Stimulated activated memory B cell treated with anti-CD40 and anti-IgM and Interleukin-4, amounts not matched to agents 10 μg/mL and 1 μg/mL and 100 μg/mL, for 72 hours (primary cell): ENCODE results near the gene ERCC3.
"Not testable (repeated sequence)": the region's sequence is repeated elsewhere in the genome, so short reads cannot be mapped to it uniquely, and the experiment has no call there.

Experiments
- ATAC-seq: fragments of 150-1000 bp; cut with Tn5 transposase; 2 replicates; pipeline ENCODE4 v1.10.0; 2021
- H3K27ac Mint-ChIP-seq: one replicate; pipeline ENCODE4 v1.8.0; 2022; ENCODE audit warnings: mild to moderate bottlenecking, mixed read lengths
- H3K27me3 Mint-ChIP-seq: one replicate; pipeline ENCODE4 v1.8.0; 2022; ENCODE audit warnings: mixed read lengths
- H3K36me3 Mint-ChIP-seq: one replicate; pipeline ENCODE4 v1.8.0; 2022; ENCODE audit warnings: mixed read lengths
- H3K4me1 Mint-ChIP-seq: one replicate; pipeline ENCODE4 v1.8.0; 2022; ENCODE audit warnings: mixed read lengths
- H3K4me3 Mint-ChIP-seq: one replicate; pipeline ENCODE4 v1.8.0; 2022; ENCODE audit warnings: mild to moderate bottlenecking, moderate library complexity, mixed read lengths
- H3K9me3 Mint-ChIP-seq: one replicate; pipeline ENCODE4 v1.8.0; 2022; ENCODE audit warnings: mixed read lengths

ERCC3 gene

DNA sequence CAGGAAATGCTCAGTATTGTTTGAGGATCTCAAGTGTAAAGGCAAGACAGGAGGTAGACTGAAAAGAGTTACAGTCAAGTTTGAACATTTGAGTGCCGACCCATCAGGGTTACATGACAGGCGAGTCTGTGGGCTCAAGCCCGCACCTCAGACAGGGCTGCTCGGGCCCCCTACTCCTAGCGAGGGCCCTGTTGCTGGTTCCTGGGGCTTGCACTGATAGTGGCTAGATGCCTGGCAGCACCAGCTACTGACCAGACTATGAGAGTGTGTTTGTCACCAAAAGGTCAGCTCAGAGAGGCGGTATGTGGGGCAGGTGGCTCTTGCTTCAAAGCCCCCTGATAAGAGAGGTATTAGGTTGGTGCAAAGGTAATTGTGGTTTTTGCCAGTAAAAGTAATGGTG is 38.2 kb downstream of the ERCC3 start:
- no peaks in the 10 kb centered on the region for H3K4me1 Mint-ChIP-seq
- no peak overlapping the region for H3K27ac Mint-ChIP-seq
- no peak overlapping the region for H3K4me3 Mint-ChIP-seq
- ATAC-seq, result no peak
- no peaks in the 10 kb centered on the region for H3K9me3 Mint-ChIP-seq
- H3K27me3 Mint-ChIP-seq, result no peaks in the 10 kb centered on the region
- peaks cover 72% of the 10 kb centered on the region for H3K36me3 Mint-ChIP-seq

DNA sequence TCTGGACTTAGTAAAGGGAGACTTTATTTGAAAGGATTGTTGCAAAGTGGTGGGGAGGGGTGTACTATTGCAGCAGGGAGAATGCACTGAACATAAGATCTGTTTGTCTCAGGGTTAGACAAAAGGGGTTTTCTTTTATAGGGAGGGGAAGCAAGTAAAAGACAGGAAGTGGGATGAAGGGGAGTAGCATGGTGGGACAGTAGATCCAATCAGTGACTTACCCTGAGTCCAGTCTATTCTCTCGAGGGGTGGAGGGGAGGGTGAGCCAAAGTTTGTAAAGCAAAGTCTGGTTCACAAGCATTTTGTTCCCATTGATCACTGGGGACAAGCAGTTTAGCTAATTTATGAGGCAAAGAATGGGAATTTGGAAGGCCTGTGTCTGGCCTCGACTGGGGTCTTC is 38.8 kb downstream of the ERCC3 start:
- Mint-ChIP-seq H3K27ac (no peak overlapping the region), H3K4me3 (no peak overlapping the region), H3K9me3 (no peaks in the 10 kb centered on the region), H3K36me3 (peaks cover 69% of the 10 kb centered on the region), H3K27me3 (no peaks in the 10 kb centered on the region), H3K4me1 (no peaks in the 10 kb centered on the region)
- ATAC-seq, result no peak

DNA sequence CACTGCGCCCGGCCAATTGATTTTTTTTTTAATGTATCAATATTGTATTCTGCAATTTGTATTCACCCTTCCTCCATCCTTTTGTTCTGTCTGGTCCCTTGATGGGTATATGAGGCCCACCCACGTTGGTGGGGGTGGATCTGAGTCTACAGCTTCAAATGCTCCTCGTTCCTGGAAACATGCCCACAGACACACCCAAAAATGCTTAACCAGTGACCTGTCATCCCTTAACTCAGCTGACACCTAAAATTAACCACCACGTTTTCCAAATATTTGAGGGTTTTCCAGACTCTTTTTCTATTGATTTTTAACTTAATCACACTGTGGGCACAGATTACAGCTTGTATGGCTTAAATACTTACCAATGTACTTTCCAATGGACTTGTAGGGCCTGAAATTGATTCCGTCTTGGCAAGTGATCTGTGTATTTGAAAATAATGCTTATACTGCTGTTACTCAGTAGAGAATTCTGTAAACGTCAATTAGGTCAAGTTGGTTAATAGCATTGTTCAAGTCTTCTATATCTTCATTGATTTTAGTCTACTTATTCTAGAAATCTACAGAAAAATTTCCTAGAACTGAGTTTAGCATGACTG is 39.5 kb downstream of the ERCC3 start:
- H3K4me3 Mint-ChIP-seq, result no peak overlapping the region
- no peaks in the 10 kb centered on the region for H3K27me3 Mint-ChIP-seq
- H3K36me3 Mint-ChIP-seq, result peaks cover 65% of the 10 kb centered on the region
- H3K4me1 Mint-ChIP-seq, result no peaks in the 10 kb centered on the region
- H3K27ac Mint-ChIP-seq, result no peak overlapping the region
- no peak for ATAC-seq
- H3K9me3 Mint-ChIP-seq, result no peaks in the 10 kb centered on the region

DNA sequence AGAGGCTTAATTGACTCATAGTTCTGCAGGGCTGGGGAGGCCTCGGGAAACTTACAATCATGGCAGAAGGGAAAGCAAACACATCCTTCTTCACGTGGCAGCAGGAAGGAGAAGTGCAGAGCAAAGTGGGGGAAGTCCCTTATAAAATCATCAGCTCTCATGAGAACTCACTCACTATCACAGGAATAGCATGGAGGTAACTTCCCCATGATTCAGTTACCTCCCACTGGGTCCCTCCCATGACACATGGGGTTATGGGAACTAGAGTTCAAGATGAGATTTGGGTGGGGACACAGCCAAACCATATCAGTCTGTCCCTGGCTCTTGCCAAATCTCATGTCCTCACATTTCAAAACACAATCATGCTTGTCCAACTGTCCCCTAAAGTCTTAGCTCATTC is 52.8 kb downstream of the ERCC3 start:
- not testable (repeated sequence) for H3K4me3 Mint-ChIP-seq, H3K27me3 Mint-ChIP-seq, ATAC-seq, H3K4me1 Mint-ChIP-seq, H3K27ac Mint-ChIP-seq
- Mint-ChIP-seq H3K36me3 (peaks cover 48% of the 10 kb centered on the region), H3K9me3 (peaks cover 27% of the 10 kb centered on the region)

DNA sequence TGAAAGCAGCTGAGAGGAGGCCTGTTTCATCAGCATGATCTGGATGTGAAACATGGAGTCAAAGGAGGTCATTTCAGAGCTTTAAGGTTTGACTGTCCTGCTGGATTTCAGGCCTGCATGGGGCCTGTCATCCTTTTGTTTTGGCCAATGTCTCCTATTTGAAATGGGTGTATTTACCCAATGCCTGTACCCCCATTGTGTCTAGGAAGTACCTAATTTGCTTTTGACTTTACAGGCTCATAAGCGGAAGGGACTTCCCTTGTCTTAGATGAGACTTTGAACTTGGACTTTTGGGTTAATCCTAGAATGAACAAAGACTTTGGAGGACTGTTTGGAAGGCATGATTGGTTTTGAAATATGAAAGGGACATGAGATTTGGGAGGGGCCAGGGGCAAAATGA is 54.5 kb downstream of the ERCC3 start:
- ATAC-seq, result no peak
- no peaks in the 10 kb centered on the region for H3K4me1 Mint-ChIP-seq
- no peaks in the 10 kb centered on the region for H3K27me3 Mint-ChIP-seq
- peaks cover 31% of the 10 kb centered on the region for H3K9me3 Mint-ChIP-seq
- no peak overlapping the region for H3K4me3 Mint-ChIP-seq
- no peak overlapping the region for H3K27ac Mint-ChIP-seq
- peaks cover 44% of the 10 kb centered on the region for H3K36me3 Mint-ChIP-seq

DNA sequence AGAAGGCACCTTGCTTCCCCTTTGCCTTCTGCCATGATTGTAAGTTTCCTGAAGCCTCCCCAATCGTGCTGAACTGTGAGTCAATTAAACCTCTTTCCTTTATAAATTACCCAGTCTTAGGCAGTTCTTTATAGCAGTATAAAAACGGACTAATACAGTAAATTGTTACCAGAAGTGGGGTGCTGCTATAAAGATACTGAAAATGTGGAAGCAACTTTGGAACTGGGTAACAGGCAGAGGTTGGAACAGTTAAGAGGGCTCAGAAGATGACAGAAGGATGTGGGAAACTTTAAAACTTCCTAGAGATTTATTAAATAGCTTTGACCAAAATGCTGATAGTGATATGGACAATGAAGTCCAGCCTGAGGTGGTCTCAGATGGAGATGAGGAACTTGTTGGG is 56.2 kb downstream of the ERCC3 start:
- Mint-ChIP-seq H3K36me3 (peaks cover 43% of the 10 kb centered on the region), H3K9me3 (peaks cover 31% of the 10 kb centered on the region)
- ATAC-seq, H3K4me1 Mint-ChIP-seq, H3K27ac Mint-ChIP-seq, H3K4me3 Mint-ChIP-seq, H3K27me3 Mint-ChIP-seq: not testable (repeated sequence)

DNA sequence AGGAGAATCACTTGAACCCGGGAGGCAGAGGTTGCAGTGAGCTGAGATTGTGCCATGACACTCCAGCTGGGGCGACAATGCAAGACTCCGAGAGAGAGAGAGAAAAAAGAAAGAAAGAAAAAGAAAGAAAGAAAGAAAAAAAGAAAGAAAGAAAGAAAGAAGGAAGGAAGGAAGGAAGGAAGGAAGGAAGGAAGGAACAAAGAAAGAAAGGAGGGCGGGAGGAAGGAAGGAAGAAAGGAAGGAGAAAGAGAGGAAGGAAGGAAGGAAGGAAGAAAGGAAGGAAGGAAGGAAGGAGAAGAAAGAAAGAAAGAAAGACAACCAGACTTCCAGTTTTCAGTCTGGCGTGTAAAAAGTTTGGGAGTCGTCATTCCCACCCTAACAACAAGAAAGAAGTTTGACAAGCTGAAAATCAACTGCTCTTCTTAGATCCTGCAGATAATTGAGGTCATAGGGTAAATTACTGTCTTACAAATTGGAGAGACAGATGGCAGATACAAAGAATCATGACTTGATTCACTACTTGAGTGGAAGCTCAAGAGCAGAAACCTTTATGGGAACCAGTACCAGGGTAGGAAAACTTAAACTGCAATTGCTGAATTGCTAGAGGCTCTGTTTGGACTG is 58.8 kb downstream of the ERCC3 start:
- Mint-ChIP-seq H3K27ac (no peak overlapping the region), H3K4me3 (no peak overlapping the region), H3K36me3 (peaks cover 23% of the 10 kb centered on the region), H3K27me3 (no peaks in the 10 kb centered on the region), H3K9me3 (peaks cover 19% of the 10 kb centered on the region), H3K4me1 (no peaks in the 10 kb centered on the region)
- ATAC-seq, result no peak

DNA sequence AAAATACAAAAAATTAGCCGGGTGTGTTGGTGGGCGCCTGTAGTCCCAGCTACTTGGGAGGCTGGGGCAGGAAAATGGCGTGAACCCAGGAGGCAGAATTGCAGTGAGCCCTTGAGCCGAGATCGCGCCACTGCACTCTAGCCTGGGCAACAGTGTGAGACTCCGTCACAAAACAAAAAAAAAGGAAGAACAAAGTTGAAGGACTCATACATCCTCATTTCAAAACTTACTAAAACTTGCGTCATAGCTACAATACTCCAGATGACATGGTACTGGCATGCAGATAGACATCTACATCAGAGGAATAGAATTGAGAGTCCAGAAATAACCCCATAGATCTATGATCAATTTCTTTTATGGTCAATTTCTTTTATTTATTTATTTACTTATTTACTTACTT is 60.2 kb downstream of the ERCC3 start:
- H3K36me3 Mint-ChIP-seq, result peaks cover 16% of the 10 kb centered on the region
- no peak for ATAC-seq
- H3K27ac Mint-ChIP-seq, result no peak overlapping the region
- peaks cover 17% of the 10 kb centered on the region for H3K9me3 Mint-ChIP-seq
- peaks cover 10% of the 10 kb centered on the region for H3K27me3 Mint-ChIP-seq
- no peaks in the 10 kb centered on the region for H3K4me1 Mint-ChIP-seq
- H3K4me3 Mint-ChIP-seq, result no peak overlapping the region

DNA sequence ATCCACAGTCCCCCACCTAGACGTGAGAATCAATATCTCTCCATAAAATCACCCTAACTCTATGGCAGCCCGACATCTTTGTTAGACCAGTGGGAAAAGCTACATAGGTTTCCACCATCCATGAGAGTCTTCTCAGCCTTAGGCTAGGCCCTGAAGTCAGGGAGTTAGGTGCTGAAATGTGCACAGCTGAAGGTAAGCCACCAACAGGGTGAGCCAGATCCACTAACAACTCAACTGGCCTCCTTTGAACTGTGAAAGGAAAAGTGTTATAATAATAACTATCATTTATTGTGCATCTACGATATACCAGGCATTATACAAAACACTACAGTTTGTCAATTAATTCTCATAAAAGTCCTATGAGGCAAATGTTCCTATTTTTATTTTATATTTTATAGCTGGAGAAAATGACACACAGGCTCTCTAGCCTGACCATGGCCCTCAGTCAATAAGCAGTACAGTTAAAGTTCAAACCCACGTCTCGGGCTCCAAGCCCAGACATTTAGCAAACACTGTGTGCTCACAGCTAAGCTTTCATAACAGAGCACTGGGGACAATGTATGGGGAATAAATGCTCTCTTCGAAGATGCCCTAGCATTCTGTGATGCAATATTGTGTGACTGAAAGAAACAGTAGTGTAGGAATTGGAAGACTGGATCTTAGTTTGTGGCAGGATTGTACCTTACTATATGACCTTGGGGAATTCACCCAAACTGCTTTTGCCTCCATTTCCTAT is 62.6 kb downstream of the ERCC3 start:
- Mint-ChIP-seq H3K27me3 (peaks cover 31% of the 10 kb centered on the region), H3K36me3 (no peaks in the 10 kb centered on the region), H3K9me3 (peaks cover 4% of the 10 kb centered on the region), H3K4me3 (no peak overlapping the region), H3K27ac (no peak overlapping the region), H3K4me1 (peaks cover 5% of the 10 kb centered on the region)
- ATAC-seq, result no peak

DNA sequence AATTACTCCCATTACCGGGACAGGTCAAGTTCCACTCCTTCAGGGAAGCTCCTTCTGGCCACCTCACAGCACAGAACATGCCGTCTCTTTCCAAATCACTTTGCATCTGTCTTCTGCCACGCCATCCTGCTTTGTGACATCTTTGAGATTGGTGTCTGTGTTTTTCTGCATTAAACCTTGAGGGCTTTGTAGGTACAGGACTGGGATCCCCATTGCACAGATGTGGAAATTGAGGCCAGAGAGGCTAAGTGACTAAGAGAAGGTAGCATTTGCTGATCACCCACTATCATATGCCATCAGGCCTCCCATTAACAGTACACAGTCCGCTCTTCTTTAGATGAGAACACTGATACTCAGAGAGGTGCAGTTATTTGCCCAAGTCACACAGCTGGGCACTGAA is 64.4 kb downstream of the ERCC3 start:
- Mint-ChIP-seq H3K9me3 (no peaks in the 10 kb centered on the region), H3K4me1 (peaks cover 6% of the 10 kb centered on the region), H3K27ac (no peak overlapping the region), H3K4me3 (no peak overlapping the region), H3K36me3 (no peaks in the 10 kb centered on the region), H3K27me3 (peaks cover 46% of the 10 kb centered on the region)
- no peak for ATAC-seq

DNA sequence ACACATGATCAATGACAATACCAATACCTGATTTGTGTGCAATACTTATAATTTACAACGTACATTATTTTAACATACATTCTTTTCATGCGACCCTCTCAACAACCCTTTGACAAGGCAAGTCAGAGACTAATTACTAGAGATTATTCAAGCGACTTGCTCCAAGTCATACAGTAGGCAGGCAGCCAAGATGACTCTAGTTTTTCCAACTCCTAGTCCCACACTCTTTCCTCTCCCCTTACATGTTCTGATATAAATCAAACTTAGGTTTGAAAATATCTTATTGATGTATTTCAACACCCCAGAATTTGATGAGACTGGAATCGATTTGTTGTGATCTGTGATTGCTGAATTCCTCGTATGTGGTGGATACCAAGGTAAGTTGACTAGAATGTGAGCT is 65.8 kb downstream of the ERCC3 start:
- no peak for ATAC-seq
- H3K4me3 Mint-ChIP-seq, result no peak overlapping the region
- peaks cover 59% of the 10 kb centered on the region for H3K27me3 Mint-ChIP-seq
- H3K36me3 Mint-ChIP-seq, result no peaks in the 10 kb centered on the region
- H3K4me1 Mint-ChIP-seq, result peaks cover 6% of the 10 kb centered on the region
- no peaks in the 10 kb centered on the region for H3K9me3 Mint-ChIP-seq
- H3K27ac Mint-ChIP-seq, result no peak overlapping the region

DNA sequence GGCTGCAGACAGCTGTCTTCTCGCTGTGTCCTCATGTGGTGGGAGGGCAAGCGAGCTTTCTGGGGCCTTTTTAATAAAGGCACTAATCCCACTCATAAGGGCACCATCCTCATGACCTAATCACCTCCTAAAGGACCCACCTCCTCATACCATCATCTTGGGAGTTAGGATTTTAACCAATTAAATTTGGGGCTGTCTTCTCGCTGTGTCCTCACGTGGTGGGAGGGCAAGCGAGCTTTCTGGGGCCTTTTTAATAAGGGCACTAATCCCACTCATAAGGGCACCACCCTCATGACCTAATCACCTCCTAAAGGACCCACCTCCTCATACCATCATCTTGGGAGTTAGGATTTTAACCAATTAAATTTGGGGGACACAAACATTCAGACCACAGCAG is 66.7 kb downstream of the ERCC3 start:
- ATAC-seq, H3K36me3 Mint-ChIP-seq, H3K9me3 Mint-ChIP-seq, H3K27ac Mint-ChIP-seq, H3K4me1 Mint-ChIP-seq, H3K4me3 Mint-ChIP-seq: not testable (repeated sequence)
- H3K27me3 Mint-ChIP-seq, result peaks cover 63% of the 10 kb centered on the region

DNA sequence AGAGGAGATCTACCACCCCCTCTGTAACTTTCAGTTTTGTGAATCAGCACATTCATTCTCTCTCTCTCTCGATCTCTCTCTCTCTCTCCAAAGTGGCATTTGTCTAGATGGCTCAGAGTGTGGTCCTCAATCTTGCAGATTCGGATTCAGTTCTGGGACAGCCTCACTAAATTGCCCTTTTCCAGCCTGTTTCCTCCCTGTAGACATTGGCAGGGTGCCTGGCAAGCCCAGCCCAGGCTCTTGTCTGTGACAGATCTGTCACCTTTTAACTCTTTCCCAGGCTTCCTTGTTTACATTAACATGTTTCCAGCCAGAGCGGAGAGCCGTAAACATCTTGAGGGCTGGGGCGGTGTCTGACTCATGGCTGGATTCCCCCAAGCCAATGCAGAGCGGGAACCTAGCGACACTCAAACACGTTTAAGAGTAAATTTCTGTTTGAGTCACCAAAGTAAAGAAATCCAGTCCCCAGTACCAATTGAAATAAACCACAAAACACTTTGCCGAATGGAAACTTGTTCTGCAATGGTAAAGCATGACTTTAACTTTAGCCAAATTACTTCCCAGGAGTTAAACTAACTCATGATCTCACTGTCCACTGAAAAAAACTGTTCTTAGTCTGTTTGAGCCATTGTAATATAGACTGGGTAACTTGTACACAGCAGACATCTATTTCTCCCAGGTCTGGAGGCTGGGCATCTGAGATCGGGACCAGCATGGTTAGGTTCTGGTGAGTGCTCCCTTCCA is 67.3 kb downstream of the ERCC3 start:
- Mint-ChIP-seq H3K4me1 (peaks cover 6% of the 10 kb centered on the region), H3K27ac (peak overlapping the region; percentile 30), H3K9me3 (no peaks in the 10 kb centered on the region), H3K36me3 (no peaks in the 10 kb centered on the region), H3K27me3 (peaks cover 63% of the 10 kb centered on the region), H3K4me3 (peak overlapping the region; percentile 61)
- peak; percentile 91 for ATAC-seq

DNA sequence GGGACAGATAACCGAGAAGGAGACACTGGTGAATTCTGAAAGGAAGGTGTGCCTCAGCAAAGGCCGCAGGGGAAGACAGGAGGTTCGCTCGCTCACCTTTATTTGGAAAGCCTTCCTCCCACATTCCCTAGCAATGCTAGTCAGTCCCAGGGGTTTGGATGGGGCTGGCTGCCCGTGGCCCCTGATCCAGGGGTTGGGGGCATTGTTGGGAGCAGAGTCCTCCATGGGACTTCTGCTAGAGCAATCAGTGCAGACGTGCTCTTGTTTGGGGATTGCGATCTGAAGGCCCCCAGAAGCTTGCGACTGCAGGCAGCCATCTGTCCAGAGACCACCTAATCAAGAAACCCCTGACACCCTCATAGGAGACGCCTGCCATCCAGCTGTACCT is 67.8 kb downstream of the ERCC3 start:
- Mint-ChIP-seq H3K9me3 (no peaks in the 10 kb centered on the region), H3K27me3 (peaks cover 65% of the 10 kb centered on the region), H3K4me1 (peaks cover 6% of the 10 kb centered on the region), H3K4me3 (peak overlapping the region; percentile 61), H3K36me3 (no peaks in the 10 kb centered on the region), H3K27ac (peak overlapping the region; percentile 30)
- no peak for ATAC-seq

DNA sequence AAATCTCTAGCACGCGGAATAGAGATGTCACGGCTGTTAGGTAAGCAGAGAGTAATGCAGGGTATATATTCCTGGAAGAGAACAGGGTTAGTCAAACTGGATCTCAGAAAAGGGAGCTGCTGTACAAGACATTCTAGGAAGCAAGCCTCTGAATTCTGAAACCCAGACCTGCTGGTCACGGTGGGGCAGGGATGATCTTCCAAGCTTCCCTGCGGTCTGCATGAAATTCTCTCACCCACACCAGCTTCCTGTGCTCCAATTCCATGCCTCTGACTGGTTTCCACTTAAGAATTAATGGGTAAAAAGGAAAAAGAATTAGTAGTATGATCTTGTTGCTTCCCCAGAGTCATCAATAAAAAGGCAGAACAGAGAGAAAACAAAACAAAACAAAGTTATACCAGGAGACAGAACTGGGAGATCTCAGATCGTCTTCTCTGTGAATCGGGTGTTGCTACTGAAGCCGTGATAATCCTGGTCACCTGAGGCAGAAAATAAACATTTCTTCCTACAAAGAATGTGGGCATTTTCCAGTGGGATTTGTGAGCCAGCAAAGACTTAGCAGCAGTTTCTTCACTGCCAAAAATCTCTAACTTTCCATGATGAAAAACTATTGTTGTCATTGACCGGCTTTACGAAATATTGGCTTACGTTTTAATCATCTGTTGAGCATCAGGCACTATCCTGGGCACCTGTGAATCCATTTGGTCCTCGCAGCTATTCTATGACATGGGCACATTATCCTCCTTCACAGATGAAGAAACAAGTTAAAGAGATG is 68.6 kb downstream of the ERCC3 start:
- Mint-ChIP-seq H3K4me3 (no peak overlapping the region), H3K9me3 (no peaks in the 10 kb centered on the region), H3K27me3 (peaks cover 72% of the 10 kb centered on the region), H3K27ac (peak overlapping the region; percentile 22), H3K36me3 (peaks cover 3% of the 10 kb centered on the region), H3K4me1 (peaks cover 12% of the 10 kb centered on the region)
- ATAC-seq, result no peak
